GM10266 (cell line): ENCODE results near the gene PHLPP1.

Experiments
- DNase-seq: peaks from one replicate; pipeline ENCODE4 v3.0.0; 2012; ENCODE audit errors: extremely low spot score
- CTCF ChIP-seq: IDR thresholded peaks from 2 replicates; pipeline ENCODE4 v1.5.1; 2012; ENCODE audit warnings: mild to moderate bottlenecking, low read depth; ENCODE audit not compliant: control insufficient read depth, insufficient read depth; ENCODE audit errors: missing control alignments

The PHLPP1 gene

GRCh38 chr18:62852851-62853250 lies 137.5 kb downstream of the PHLPP1 start:
- no peak for TF ChIP-seq CTCF
- no peak for DNase-seq

DNA sequence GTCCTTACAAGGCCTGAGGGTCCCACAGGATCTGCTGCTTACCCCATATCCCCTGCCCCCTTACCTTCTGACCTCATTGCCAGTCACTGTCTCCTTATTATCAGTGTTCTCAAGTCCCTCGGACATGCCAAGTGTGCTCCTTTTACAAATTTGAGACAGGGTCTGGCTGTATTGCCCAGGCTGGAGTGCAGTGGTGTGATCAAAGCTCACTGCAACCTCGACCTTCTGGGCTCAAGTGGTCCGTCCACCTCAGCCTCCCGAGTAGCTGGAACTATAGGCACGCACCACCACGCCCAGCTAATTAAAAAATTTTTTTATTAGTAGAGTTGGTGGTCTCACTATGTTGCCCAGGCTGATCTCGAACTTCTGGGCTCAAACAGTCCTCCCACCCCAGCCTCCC lies 141.0 kb downstream of the PHLPP1 start:
- DNase-seq, result no peak
- no peak for TF ChIP-seq CTCF

- no peak for DNase-seq
- TF ChIP-seq CTCF, result no peak
Measured at GRCh38 chr18:62857263-62857976, 142.1 kb downstream of the PHLPP1 start.

DNA sequence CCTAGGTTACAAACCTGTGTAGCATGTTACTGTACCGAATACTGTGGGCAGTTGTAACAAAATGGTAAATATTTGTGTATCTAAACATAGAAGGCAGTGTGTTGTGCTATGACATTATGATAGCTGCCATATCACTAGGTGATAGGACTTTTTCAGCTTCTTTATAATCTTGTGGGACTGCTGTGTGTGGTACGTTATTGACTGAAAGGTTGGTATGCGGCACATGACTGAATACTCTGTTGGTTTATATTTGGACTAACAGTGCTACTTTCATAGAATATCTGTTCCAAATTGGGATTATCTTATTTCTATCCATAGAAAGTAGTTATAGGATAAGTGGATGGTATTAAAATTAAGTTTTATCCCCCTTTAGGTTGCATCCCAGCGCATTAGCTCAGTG lies 144.7 kb downstream of the PHLPP1 start:
- no peak for TF ChIP-seq CTCF
- no peak for DNase-seq

DNA sequence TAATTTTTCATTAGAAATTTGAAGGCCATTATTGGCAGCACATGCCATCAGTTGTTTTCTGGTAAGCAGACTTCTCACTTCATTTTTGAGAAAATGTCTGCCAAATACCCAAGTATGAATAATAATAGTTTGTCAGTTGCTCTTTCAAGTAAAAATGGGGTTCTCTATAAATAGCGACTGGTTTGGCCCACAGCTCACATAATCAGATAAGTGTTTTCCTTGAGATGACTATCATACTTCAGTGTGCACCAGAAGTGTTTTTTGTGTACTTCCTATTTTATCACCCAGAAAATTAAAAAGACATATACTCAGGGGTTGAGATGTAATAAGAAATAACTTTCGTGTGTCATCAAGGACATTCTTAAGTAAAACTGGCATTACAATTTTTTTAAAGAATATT lies 147.1 kb downstream of the PHLPP1 start:
- no peak for DNase-seq
- TF ChIP-seq CTCF, result no peak

DNA sequence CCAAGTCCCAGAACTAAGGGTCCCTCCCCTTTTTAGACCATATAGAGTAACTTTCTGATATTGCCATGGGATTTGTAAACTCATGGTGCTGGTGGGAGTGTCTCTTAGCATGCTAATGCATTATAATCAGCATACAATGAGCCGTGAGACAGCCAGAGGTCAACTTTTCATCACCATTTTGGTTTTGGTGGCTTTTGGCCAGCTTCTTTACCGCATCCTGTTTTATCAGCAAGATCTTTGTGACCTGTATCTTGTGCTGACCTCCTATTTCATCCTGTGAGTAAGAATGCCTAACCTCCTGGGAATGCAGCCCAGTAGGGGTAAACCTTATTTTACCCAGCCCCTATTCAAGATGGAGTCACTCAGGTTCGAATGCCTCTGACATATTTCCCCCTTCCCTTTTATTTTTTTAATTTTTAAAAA lies 148.2 kb downstream of the PHLPP1 start:
- DNase-seq, result no peak
- no peak for TF ChIP-seq CTCF

DNA sequence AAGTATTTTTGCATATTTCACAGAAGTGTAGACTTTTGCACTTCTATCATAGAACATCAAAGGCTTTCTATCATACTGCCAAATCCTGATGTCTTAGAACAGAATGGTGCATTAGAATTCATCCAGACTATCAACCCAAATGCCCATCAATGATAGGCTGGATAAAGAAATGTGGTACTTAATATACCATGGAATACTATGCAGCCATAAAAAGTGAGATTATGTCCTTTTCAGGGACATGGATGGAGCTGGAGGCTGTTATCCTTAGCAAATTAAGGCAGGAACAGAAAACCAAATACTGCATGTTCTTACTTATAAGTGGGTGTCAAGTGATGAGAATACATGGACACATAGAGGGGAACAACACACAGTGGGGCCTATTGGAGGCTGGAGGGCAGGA lies 150.2 kb downstream of the PHLPP1 start:
- DNase-seq, result no peak
- TF ChIP-seq CTCF, result no peak
